ENCODE measurements around the gene SLC26A11. TPM values are rescaled to one million over a fixed set of nuclear protein-coding genes. Genes with fewer than 3 reads are reported as not detected.

The SLC26A11 gene
- total RNA-seq, 2 experiments from 2014 or later = 4.0 to 5.4 TPM

DNA sequence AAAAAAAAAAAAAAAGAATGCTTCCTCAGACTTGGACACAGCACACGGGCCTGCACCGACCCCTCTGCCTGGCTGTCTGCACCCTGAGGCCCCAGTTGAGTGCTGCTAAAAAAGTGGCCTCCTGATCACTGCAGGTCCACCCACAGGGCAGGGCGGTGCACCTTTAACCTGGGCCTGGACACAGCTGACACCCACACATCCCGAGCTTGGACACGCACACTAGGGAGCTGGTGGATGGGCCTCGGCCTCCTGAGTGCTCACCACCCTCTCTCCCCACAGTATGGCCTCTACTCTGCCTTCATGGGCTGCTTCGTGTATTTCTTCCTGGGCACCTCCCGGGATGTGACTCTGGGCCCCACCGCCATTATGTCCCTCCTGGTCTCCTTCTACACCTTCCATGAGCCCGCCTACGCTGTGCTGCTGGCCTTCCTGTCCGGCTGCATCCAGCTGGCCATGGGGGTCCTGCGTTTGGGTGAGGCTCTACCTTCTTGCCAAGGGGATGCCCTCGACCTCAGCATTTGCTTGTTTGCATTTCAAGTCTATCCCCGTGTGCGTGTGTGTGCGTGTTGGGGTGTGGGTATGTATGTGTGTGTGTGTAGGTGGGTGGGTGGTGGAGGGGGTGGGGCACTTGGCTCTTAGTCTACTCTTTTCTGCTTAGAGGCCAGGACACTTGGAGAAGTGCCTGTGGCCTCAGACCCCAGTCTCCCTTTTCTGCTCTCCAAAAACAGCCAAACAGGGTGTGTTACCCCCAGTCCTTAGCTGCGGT is 2.3 kb downstream of the SLC26A11 start:
- CTCF ChIA-PET = no interaction called here
- Mint-ChIP-seq H3K36me3 (ENCODE audit: low read depth) (peaks cover 4% of the 10 kb centered on the region), H3K27ac (no peak overlapping the region), H3K4me3 (no peak overlapping the region), H3K4me1 (ENCODE audit: low read depth) (peaks cover 16% of the 10 kb centered on the region), H3K9me3 (no peaks in the 10 kb centered on the region), H3K27me3 (ENCODE audit: low read depth) (no peaks in the 10 kb centered on the region)
- DNase-seq = no peak
- intact Hi-C loops (cut with micrococcal nuclease) = no loop called here

GRCh38 chr17:80223142-80223815 is 3.1 kb downstream of the SLC26A11 start:
- no peak overlapping the region for H3K4me3 Mint-ChIP-seq
- H3K9me3 Mint-ChIP-seq = no peaks in the 10 kb centered on the region
- no peak for DNase-seq
- H3K27ac Mint-ChIP-seq = no peak overlapping the region
- intact Hi-C loops (cut with micrococcal nuclease) = no loop called here
- H3K4me1 Mint-ChIP-seq (ENCODE audit: low read depth) = peaks cover 13% of the 10 kb centered on the region
- CTCF ChIA-PET = no interaction called here
- H3K27me3 Mint-ChIP-seq (ENCODE audit: low read depth) = no peaks in the 10 kb centered on the region
- H3K36me3 Mint-ChIP-seq (ENCODE audit: low read depth) = peaks cover 4% of the 10 kb centered on the region

DNA sequence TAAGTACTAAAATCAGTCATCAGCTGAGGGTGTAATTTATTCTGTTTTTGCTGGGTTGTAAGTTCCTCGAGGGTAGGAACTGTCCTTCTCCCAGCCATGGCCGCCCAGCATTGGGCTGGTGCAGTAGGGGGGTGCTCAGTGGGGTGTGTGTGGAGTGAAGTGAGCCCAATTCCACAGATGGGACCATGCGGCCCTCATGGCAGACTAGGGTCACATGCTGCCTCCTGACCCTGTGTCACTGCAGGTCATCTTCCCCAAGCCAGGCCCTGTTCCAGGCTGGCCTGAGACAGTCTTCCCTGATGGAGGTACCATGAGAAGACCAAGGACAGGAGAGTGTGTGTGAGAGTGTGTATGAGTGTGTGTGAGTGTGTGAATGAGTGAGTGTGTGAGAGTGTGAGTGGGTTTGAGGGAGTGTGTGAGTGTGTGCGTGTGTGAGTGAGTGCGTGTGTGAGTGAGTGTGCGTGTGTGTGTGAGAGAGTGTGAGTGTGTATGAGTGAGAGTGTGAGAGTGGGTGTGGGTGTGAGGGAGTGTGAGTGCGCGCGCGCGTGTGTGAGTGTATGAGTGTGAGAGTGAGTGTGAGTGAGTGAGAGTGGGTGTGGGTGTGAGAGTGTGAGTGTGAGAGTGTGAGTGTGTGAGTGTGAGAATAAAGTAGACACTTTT is 3.7 kb downstream of the SLC26A11 start:
- DNase-seq = no peak
- Mint-ChIP-seq H3K27ac (no peak overlapping the region), H3K9me3 (no peaks in the 10 kb centered on the region), H3K4me1 (ENCODE audit: low read depth) (peaks cover 6% of the 10 kb centered on the region), H3K27me3 (ENCODE audit: low read depth) (no peaks in the 10 kb centered on the region), H3K36me3 (ENCODE audit: low read depth) (peaks cover 4% of the 10 kb centered on the region), H3K4me3 (no peak overlapping the region)
- CTCF ChIA-PET = no interaction called here
- intact Hi-C loops (cut with micrococcal nuclease) = no loop called here

DNA sequence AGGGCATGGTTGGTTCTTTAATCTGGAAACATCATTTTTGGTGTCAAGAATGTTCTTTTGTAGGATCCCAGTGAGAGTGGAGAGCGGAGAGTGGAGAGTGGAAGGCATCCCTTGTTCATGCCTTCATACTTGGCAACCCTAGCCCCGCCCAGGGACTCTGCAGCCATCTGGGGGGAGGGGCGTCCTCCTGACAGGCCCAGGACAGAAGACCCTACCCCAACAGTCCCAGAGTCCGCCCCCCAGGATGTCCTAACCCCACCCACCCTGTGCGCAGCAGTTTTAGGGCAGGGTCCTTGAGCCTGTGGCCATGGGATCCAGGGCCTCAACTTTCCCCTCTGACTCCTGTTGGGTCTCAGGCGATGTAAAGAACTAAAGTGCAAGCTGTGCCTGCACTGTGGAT is 4.5 kb downstream of the SLC26A11 start:
- Mint-ChIP-seq H3K27me3 (ENCODE audit: low read depth) (no peaks in the 10 kb centered on the region), H3K36me3 (ENCODE audit: low read depth) (peaks cover 2% of the 10 kb centered on the region), H3K9me3 (no peaks in the 10 kb centered on the region), H3K4me3 (no peak overlapping the region), H3K27ac (no peak overlapping the region), H3K4me1 (ENCODE audit: low read depth) (peaks cover 3% of the 10 kb centered on the region)
- intact Hi-C loops (cut with micrococcal nuclease) = no loop called here
- CTCF ChIA-PET = no interaction called here
- no peak for DNase-seq

- Mint-ChIP-seq H3K27me3 (ENCODE audit: low read depth) (no peaks in the 10 kb centered on the region), H3K9me3 (no peaks in the 10 kb centered on the region), H3K4me1 (ENCODE audit: low read depth) (peaks cover 3% of the 10 kb centered on the region), H3K36me3 (ENCODE audit: low read depth) (peaks cover 1% of the 10 kb centered on the region), H3K4me3 (no peak overlapping the region), H3K27ac (no peak overlapping the region)
- no peak for DNase-seq
- intact Hi-C loops (cut with micrococcal nuclease) = no loop called here
- CTCF ChIA-PET = no interaction called here
Measured at GRCh38 chr17:80225230-80225629, 5.0 kb downstream of the SLC26A11 start.

- H3K4me3 Mint-ChIP-seq = no peak overlapping the region
- H3K27me3 Mint-ChIP-seq (ENCODE audit: low read depth) = no peaks in the 10 kb centered on the region
- no peak for DNase-seq
- peaks cover 5% of the 10 kb centered on the region for H3K9me3 Mint-ChIP-seq
- intact Hi-C loops (cut with micrococcal nuclease) = no loop called here
- CTCF ChIA-PET = interaction anchor here (0.9 kb wide), 1 partner anchor 165 kb away, joined by 3 read pairs; no protein-coding TSS in a partner anchor
- H3K27ac Mint-ChIP-seq = no peak overlapping the region
- H3K4me1 Mint-ChIP-seq (ENCODE audit: low read depth) = peaks cover 3% of the 10 kb centered on the region
- H3K36me3 Mint-ChIP-seq (ENCODE audit: low read depth) = peaks cover 14% of the 10 kb centered on the region
Measured at GRCh38 chr17:80227156-80227555, 6.9 kb downstream of the SLC26A11 start.

GRCh38 chr17:80227666-80228065 is 7.4 kb downstream of the SLC26A11 start:
- no peak for DNase-seq
- intact Hi-C loops (cut with micrococcal nuclease) = no loop called here
- H3K4me3 Mint-ChIP-seq = no peak overlapping the region
- peaks cover 19% of the 10 kb centered on the region for H3K36me3 Mint-ChIP-seq (ENCODE audit: low read depth)
- H3K27me3 Mint-ChIP-seq (ENCODE audit: low read depth) = no peaks in the 10 kb centered on the region
- peaks cover 8% of the 10 kb centered on the region for H3K9me3 Mint-ChIP-seq
- H3K4me1 Mint-ChIP-seq (ENCODE audit: low read depth) = peaks cover 3% of the 10 kb centered on the region
- CTCF ChIA-PET = no interaction called here
- H3K27ac Mint-ChIP-seq = no peak overlapping the region

GRCh38 chr17:80228477-80228876 is 8.2 kb downstream of the SLC26A11 start:
- no peak overlapping the region for H3K4me3 Mint-ChIP-seq
- no peak for DNase-seq
- H3K27me3 Mint-ChIP-seq (ENCODE audit: low read depth) = no peaks in the 10 kb centered on the region
- peaks cover 3% of the 10 kb centered on the region for H3K4me1 Mint-ChIP-seq (ENCODE audit: low read depth)
- H3K27ac Mint-ChIP-seq = no peak overlapping the region
- intact Hi-C loops (cut with micrococcal nuclease) = no loop called here
- CTCF ChIA-PET = interaction anchor here (0.6 to 1.0 kb wide), 3 partner anchors 32 to 80 kb away, joined by 3 to 4 read pairs (median 3); no protein-coding TSS in a partner anchor
- peaks cover 13% of the 10 kb centered on the region for H3K9me3 Mint-ChIP-seq
- peaks cover 24% of the 10 kb centered on the region for H3K36me3 Mint-ChIP-seq (ENCODE audit: low read depth)

DNA sequence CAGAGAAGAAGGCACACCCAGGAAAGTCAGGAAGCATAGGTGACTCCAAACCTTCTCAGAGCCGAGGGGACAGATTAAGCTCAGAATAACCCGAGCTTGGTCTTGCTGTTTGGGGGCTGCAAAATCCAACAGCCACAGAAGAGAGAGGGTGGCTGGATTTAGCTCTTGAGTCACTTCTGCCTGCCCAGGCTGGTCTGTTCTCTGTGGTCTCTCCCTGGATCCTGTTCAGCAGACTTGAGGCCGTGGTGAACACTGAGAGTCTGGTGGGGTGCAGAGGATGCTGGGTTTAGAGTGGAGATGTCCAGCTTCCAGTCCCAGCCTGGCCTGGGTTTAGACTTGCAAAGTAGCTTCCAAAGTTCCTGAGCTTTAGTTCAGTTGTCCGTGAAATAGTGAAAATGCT is 8.8 kb downstream of the SLC26A11 start:
- CTCF ChIA-PET = interaction anchor here (0.6 to 1.0 kb wide), 4 partner anchors 32 to 441 kb away, joined by 3 to 4 read pairs (median 3); no protein-coding TSS in a partner anchor
- H3K27me3 Mint-ChIP-seq (ENCODE audit: low read depth) = no peaks in the 10 kb centered on the region

DNA sequence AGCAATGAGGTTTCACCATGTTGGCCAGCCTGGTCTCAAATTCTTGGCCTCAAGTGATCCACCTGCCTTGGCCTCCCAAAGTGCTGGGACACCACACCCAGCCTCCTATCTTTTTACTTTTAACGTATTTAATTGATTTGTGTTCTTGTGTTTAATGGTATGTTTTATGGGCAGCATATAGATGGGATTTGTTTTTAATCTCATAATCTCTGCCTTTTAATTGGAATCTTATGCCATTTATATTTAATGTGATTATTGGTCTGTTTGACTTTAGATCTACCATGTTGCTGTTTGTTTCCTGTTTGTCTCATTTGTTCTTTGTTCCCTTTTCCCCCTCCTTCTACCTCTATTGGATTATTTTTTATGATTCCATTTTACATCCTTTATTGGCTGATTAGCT is 12.2 kb downstream of the SLC26A11 start:
- H3K27ac Mint-ChIP-seq = no peak overlapping the region
- H3K9me3 Mint-ChIP-seq = peaks cover 17% of the 10 kb centered on the region
- H3K4me1 Mint-ChIP-seq (ENCODE audit: low read depth) = no peaks in the 10 kb centered on the region
- H3K36me3 Mint-ChIP-seq (ENCODE audit: low read depth) = peaks cover 35% of the 10 kb centered on the region
- intact Hi-C loops (cut with micrococcal nuclease) = no loop called here
- no peak for DNase-seq
- CTCF ChIA-PET = no interaction called here
- no peak overlapping the region for H3K4me3 Mint-ChIP-seq
- no peaks in the 10 kb centered on the region for H3K27me3 Mint-ChIP-seq (ENCODE audit: low read depth)

More for the DNA sequence above, 8.8 kb downstream of the SLC26A11 start:
- no peak overlapping the region for H3K27ac Mint-ChIP-seq
- H3K9me3 Mint-ChIP-seq = peaks cover 13% of the 10 kb centered on the region
- H3K4me1 Mint-ChIP-seq (ENCODE audit: low read depth) = peaks cover 2% of the 10 kb centered on the region
- intact Hi-C loops (cut with micrococcal nuclease) = no loop called here
- no peak overlapping the region for H3K4me3 Mint-ChIP-seq
- peaks cover 29% of the 10 kb centered on the region for H3K36me3 Mint-ChIP-seq (ENCODE audit: low read depth)
- no peak for DNase-seq

DNA sequence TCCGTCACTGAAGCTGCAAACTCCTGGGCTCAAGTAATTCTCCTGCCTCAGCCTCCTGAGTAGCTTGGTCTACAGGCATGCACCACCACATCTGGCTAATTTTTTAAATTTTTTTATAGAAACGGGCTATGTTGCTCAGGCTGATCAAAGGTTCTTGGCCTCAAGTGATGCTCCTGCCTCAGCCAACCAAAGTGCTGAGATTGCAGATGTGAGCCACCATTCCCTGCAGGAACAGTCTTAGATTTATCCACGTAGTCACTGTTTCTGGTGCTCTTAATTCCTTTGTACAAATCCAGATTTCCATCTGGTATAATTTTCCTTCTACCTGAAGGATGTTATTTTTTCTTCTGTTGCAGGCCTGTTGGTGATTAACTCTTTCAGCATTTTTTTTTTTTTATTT is 13.0 kb downstream of the SLC26A11 start:
- CTCF ChIA-PET = no interaction called here
- Mint-ChIP-seq H3K9me3 (peaks cover 17% of the 10 kb centered on the region), H3K4me1 (ENCODE audit: low read depth) (no peaks in the 10 kb centered on the region), H3K27ac (no peak overlapping the region), H3K27me3 (ENCODE audit: low read depth) (no peaks in the 10 kb centered on the region), H3K4me3 (no peak overlapping the region), H3K36me3 (ENCODE audit: low read depth) (peaks cover 35% of the 10 kb centered on the region)
- DNase-seq = no peak
- intact Hi-C loops (cut with micrococcal nuclease) = no loop called here

GRCh38 chr17:80236911-80237310 is 16.7 kb downstream of the SLC26A11 start:
- CTCF ChIA-PET = no interaction called here
- Mint-ChIP-seq H3K4me3 (no peak overlapping the region), H3K27me3 (ENCODE audit: low read depth) (no peaks in the 10 kb centered on the region), H3K36me3 (ENCODE audit: low read depth) (peaks cover 27% of the 10 kb centered on the region), H3K9me3 (peaks cover 12% of the 10 kb centered on the region), H3K27ac (no peak overlapping the region), H3K4me1 (ENCODE audit: low read depth) (no peaks in the 10 kb centered on the region)
- no peak for DNase-seq
- intact Hi-C loops (cut with micrococcal nuclease) = no loop called here
